ENCODE results near the gene KRT9. TPM values are rescaled to one million over a fixed set of nuclear protein-coding genes. Genes with fewer than 3 reads are reported as not detected.

Gene KRT9
- total and polyA plus RNA-seq, 9 of the 15 experiments (the other 6 are each of a cell fraction or from before 2014, with no cell fraction given), result 0.03 TPM; not detected in 8

- TF ChIP-seq GABPB1 (CRISPR knock-in tag; IDR thresholded peaks at IDR 0.05) (0 out of 2 replicates have a peak, but pooled peaks have one; percentile 14), ZNF311 (CRISPR knock-in tag; IDR thresholded peaks at IDR 0.05) (no peak), SIN3A (IDR thresholded peaks at IDR 0.05; ENCODE audit: borderline replicate concordance in 2 of 2, control insufficient read depth in 1 of 2, low read depth in 2 of 2, low read length in 2 of 2) (0 out of 4 replicates have a peak, but pooled peaks of 1 of the 2 experiments have one; percentile 30), NFIC (IDR thresholded peaks at IDR 0.05) (peak; percentile 34; the same call in 1 of the 2 replicates), CHD2 (IDR thresholded peaks at IDR 0.05; ENCODE audit: low read depth, low read length) (no peak), HNRNPL (IDR thresholded peaks at IDR 0.05; ENCODE audit: low read depth, low read length) (no peak), PYGO2 (tag; IDR thresholded peaks at IDR 0.05) (no peak), NFRKB (IDR thresholded peaks at IDR 0.05; ENCODE audit: low read depth) (no peak), TBP (optimal IDR thresholded peaks at IDR 0.05; ENCODE audit: low read depth, low read length) (peak; percentile 18), PCBP1 (IDR thresholded peaks at IDR 0.05; ENCODE audit: low read depth, low read length, poor library complexity, severe bottlenecking) (peak; percentile 49), THRAP3 (IDR thresholded peaks at IDR 0.05; ENCODE audit: borderline replicate concordance) (no peak), ZNF146 (CRISPR knock-in tag; IDR thresholded peaks at IDR 0.05; ENCODE audit: unreplicated experiment) (no peak), PTTG1 (tag; IDR thresholded peaks at IDR 0.05; ENCODE audit: low read depth) (no peak), E2F6 (IDR thresholded peaks at IDR 0.05; ENCODE audit: borderline replicate concordance in 1 of 2, extremely low read depth in 1 of 2, insufficient read depth in 1 of 2, insufficient read length in 1 of 2, low read depth in 1 of 2, low read length in 1 of 2, poor library complexity in 1 of 2, severe bottlenecking in 1 of 2) (peak in 1 of 2 experiments; percentile 72), EP400 (IDR thresholded peaks at IDR 0.05) (no peak), ZEB2 (IDR thresholded peaks at IDR 0.05) (peak; percentile 45; the same call in 1 of the 2 replicates), ZBED1 (IDR thresholded peaks at IDR 0.05) (no peak; the same call in 1 of the 2 replicates), ATF6 (CRISPR knock-in tag; IDR thresholded peaks at IDR 0.05) (0 out of 2 replicates have a peak, but pooled peaks have one; percentile 35), ZNF143 (CRISPR knock-in tag; IDR thresholded peaks at IDR 0.05) (no peak), ZFP36 (IDR thresholded peaks at IDR 0.05; ENCODE audit: low read depth, low read length, partially characterized antibody) (no peak), ZNF77 (CRISPR knock-in tag; IDR thresholded peaks at IDR 0.05) (no peak), ASH1L (IDR thresholded peaks at IDR 0.05; ENCODE audit: borderline replicate concordance, low read depth, partially characterized antibody) (no peak)
Observed at GRCh38 chr17:41527063-41528023, 44.5 kb downstream of the KRT9 start (continued).
